LNCaP clone FGC (cell line): ENCODE results near the gene TK2.

ENCODE experiments used
- DNase-seq: peaks from one replicate; pipeline ENCODE4 v3.0.0-alpha.2; 2011; ENCODE audit warnings: low read depth
- H3K4me3 ChIP-seq: 2 replicates; pipeline ENCODE4 v1.5.1; 2011; ENCODE audit warnings: mild to moderate bottlenecking, low read depth, low read length, control low read depth
- CTCF ChIP-seq: IDR thresholded peaks from 2 replicates; pipeline ENCODE4 v1.5.1; 2012; ENCODE audit warnings: mild to moderate bottlenecking; ENCODE audit not compliant: control insufficient read depth, insufficient read depth; ENCODE audit errors: extremely low read depth

Gene TK2

GRCh38 chr16:66479661-66480264 is 70.2 kb downstream of the TK2 start:
- no peak for DNase-seq

GRCh38 chr16:66478733-66479511 is 71.0 kb downstream of the TK2 start:
- no peak overlapping the region for H3K4me3 ChIP-seq
- DNase-seq, result no peak
- TF ChIP-seq CTCF, result peak; percentile 59

More at GRCh38 chr16:66479661-66480264, 70.2 kb downstream of the TK2 start:
- no peak for TF ChIP-seq CTCF
- H3K4me3 ChIP-seq, result no peak overlapping the region

- TF ChIP-seq CTCF, result no peak
- H3K4me3 ChIP-seq, result no peak overlapping the region
- no peak for DNase-seq
Measured at GRCh38 chr16:66477028-66477515, 72.8 kb downstream of the TK2 start.

- no peak for DNase-seq
- TF ChIP-seq CTCF, result no peak
- no peak overlapping the region for H3K4me3 ChIP-seq
Measured at GRCh38 chr16:66476328-66477027, 73.4 kb downstream of the TK2 start.

- no peak for DNase-seq
- TF ChIP-seq CTCF, result no peak
- H3K4me3 ChIP-seq, result no peak overlapping the region
Measured at GRCh38 chr16:66475232-66475631, 74.7 kb downstream of the TK2 start.

GRCh38 chr16:66474750-66475199 is 75.1 kb downstream of the TK2 start:
- no peak for TF ChIP-seq CTCF
- no peak for DNase-seq
- no peak overlapping the region for H3K4me3 ChIP-seq
